Skeletal muscle tissue (tissue), 4 donors: Measurements from ENCODE around the gene AKAP1. TPM values are rescaled to one million over a fixed set of nuclear protein-coding genes. Genes with fewer than 3 reads are reported as not detected.

Experiments used
- H3K27ac ChIP-seq: one replicate; pipeline ENCODE4 v1.7.0; 2013; ENCODE audit warnings: mild to moderate bottlenecking, low read depth, low read length, inconsistent platforms
- H3K27me3 ChIP-seq, 3 donors: one replicate each; pipeline ENCODE4 v1.7.0; 2013; ENCODE audit warnings: low read length in 3 of 3; ENCODE audit not compliant: control insufficient read depth in 3 of 3, insufficient read depth in 3 of 3
- H3K36me3 ChIP-seq, 3 donors: one replicate each; pipeline ENCODE4 v1.7.0; 2013; ENCODE audit warnings: low read length in 3 of 3; ENCODE audit not compliant: control insufficient read depth in 3 of 3, insufficient read depth in 3 of 3
- H3K4me1 ChIP-seq, 3 donors: one replicate each; pipeline ENCODE4 v1.7.0; 2013; ENCODE audit warnings: low read length in 3 of 3, mild to moderate bottlenecking in 3 of 3; ENCODE audit not compliant: control insufficient read depth in 3 of 3, insufficient read depth in 3 of 3
- H3K4me3 ChIP-seq, 3 donors: one replicate each; pipeline ENCODE4 v1.7.0; 2013; ENCODE audit warnings: low read length in 3 of 3
- H3K9ac ChIP-seq, 3 donors: one replicate each; pipeline ENCODE4 v1.7.0; 2013; ENCODE audit warnings: low read length in 3 of 3, mild to moderate bottlenecking in 3 of 3, moderate library complexity in 2 of 3, low read depth in 1 of 3
- H3K9me3 ChIP-seq, 3 donors: one replicate each; pipeline ENCODE4 v1.7.0; 2013; ENCODE audit warnings: low read length in 3 of 3; ENCODE audit not compliant: control insufficient read depth in 3 of 3
- total RNA-seq: library from RNA; depleted of rRNA; stranded (reverse); fragments of >200 nt; gene quantifications from one replicate; pipeline ENCODE4 v1.2.3, GENCODE V29; 2014
- donor health status: Osteomylitis.

AKAP1 gene
- total RNA-seq, 1 donor from 2014 or later, result 63.7 TPM

GRCh38 chr17:57075193-57075592, 9.9 kb upstream of the AKAP1 start:
- no peaks in the 10 kb centered on the region for H3K27me3 ChIP-seq
- no peak overlapping the region for H3K4me3 ChIP-seq
- H3K9ac ChIP-seq, result no peak overlapping the region
- H3K27ac ChIP-seq, result no peak overlapping the region
- peaks cover 0 to 3% (median 2%) of the 10 kb centered on the region in 3 donors for H3K36me3 ChIP-seq
- H3K9me3 ChIP-seq, result no peaks in the 10 kb centered on the region
- H3K4me1 ChIP-seq, result no peaks in the 10 kb centered on the region

- H3K4me1 ChIP-seq, result no peaks in the 10 kb centered on the region
- H3K27ac ChIP-seq, result no peak overlapping the region
- H3K36me3 ChIP-seq, result peaks cover 0 to 3% (median 2%) of the 10 kb centered on the region in 3 donors
- no peaks in the 10 kb centered on the region for H3K9me3 ChIP-seq
- H3K4me3 ChIP-seq, result no peak overlapping the region
- no peak overlapping the region for H3K9ac ChIP-seq
- no peaks in the 10 kb centered on the region for H3K27me3 ChIP-seq
Observed at GRCh38 chr17:57075785-57076184, 9.3 kb upstream of the AKAP1 start.

GRCh38 chr17:57077000-57077399, 8.0 kb upstream of the AKAP1 start:
- no peaks in the 10 kb centered on the region for H3K27me3 ChIP-seq
- no peaks in the 10 kb centered on the region for H3K4me1 ChIP-seq
- H3K9ac ChIP-seq, result no peak overlapping the region
- no peaks in the 10 kb centered on the region for H3K9me3 ChIP-seq
- peaks cover 0 to 3% (median 2%) of the 10 kb centered on the region in 3 donors for H3K36me3 ChIP-seq
- no peak overlapping the region for H3K4me3 ChIP-seq
- no peak overlapping the region for H3K27ac ChIP-seq

GRCh38 chr17:57078274-57078673, 6.8 kb upstream of the AKAP1 start:
- no peaks in the 10 kb centered on the region for H3K9me3 ChIP-seq
- H3K9ac ChIP-seq, result no peak overlapping the region

GRCh38 chr17:57080718-57081117, 4.3 kb upstream of the AKAP1 start:
- Histone ChIP-seq H3K4me3 (no peak overlapping the region), H3K36me3 (peaks cover 0 to 3% (median 2%) of the 10 kb centered on the region in 3 donors), H3K9ac (no peak overlapping the region), H3K27ac (no peak overlapping the region), H3K4me1 (peaks cover 0 to 9% (median 5%) of the 10 kb centered on the region in 3 donors), H3K9me3 (no peaks in the 10 kb centered on the region), H3K27me3 (no peaks in the 10 kb centered on the region)

More at GRCh38 chr17:57078274-57078673, 6.8 kb upstream of the AKAP1 start:
- H3K4me3 ChIP-seq, result no peak overlapping the region
- H3K4me1 ChIP-seq, result peaks cover 0 to 5% (median 0%) of the 10 kb centered on the region in 3 donors
- peaks cover 0 to 3% (median 2%) of the 10 kb centered on the region in 3 donors for H3K36me3 ChIP-seq
- H3K27me3 ChIP-seq, result no peaks in the 10 kb centered on the region
- no peak overlapping the region for H3K27ac ChIP-seq

GRCh38 chr17:57082441-57082840, 2.6 kb upstream of the AKAP1 start:
- no peaks in the 10 kb centered on the region for H3K27me3 ChIP-seq
- no peak overlapping the region for H3K4me3 ChIP-seq
- no peak overlapping the region for H3K9ac ChIP-seq
- H3K36me3 ChIP-seq, result peaks cover 0 to 2% (median 0%) of the 10 kb centered on the region in 3 donors
- H3K4me1 ChIP-seq, result peaks cover 11 to 23% (median 21%) of the 10 kb centered on the region in 3 donors
- no peaks in the 10 kb centered on the region for H3K9me3 ChIP-seq
- no peak overlapping the region for H3K27ac ChIP-seq

GRCh38 chr17:57084361-57084801, 665 bp upstream of the AKAP1 start:
- Histone ChIP-seq H3K9me3 (no peaks in the 10 kb centered on the region), H3K9ac (peak overlapping the region; percentile 95 to 99 (median 97)), H3K4me1 (peaks cover 30 to 41% (median 31%) of the 10 kb centered on the region in 3 donors), H3K36me3 (no peaks in the 10 kb centered on the region), H3K27ac (peak overlapping the region; percentile 94), H3K4me3 (peak overlapping the region; percentile 90 to 96 (median 96)), H3K27me3 (no peaks in the 10 kb centered on the region)

- Histone ChIP-seq H3K36me3 (no peaks in the 10 kb centered on the region), H3K4me3 (peak overlapping the region; percentile 83 to 96 (median 88)), H3K4me1 (peaks cover 39 to 52% (median 43%) of the 10 kb centered on the region in 3 donors)
Observed at GRCh38 chr17:57085448-57086068, 512 bp downstream of the AKAP1 start.

GRCh38 chr17:57086069-57086930, 1.3 kb downstream of the AKAP1 start:
- peak overlapping the region; percentile 87 to 99 (median 91) for H3K9ac ChIP-seq

More at GRCh38 chr17:57085448-57086068, 512 bp downstream of the AKAP1 start:
- peak overlapping the region; percentile 89 for H3K27ac ChIP-seq
- no peaks in the 10 kb centered on the region for H3K27me3 ChIP-seq
- no peaks in the 10 kb centered on the region for H3K9me3 ChIP-seq
- H3K9ac ChIP-seq, result peak overlapping the region; percentile 87 to 99 (median 91)

More at GRCh38 chr17:57086069-57086930, 1.3 kb downstream of the AKAP1 start:
- Histone ChIP-seq H3K9me3 (no peaks in the 10 kb centered on the region), H3K27me3 (no peaks in the 10 kb centered on the region), H3K4me1 (peaks cover 45 to 59% (median 47%) of the 10 kb centered on the region in 3 donors), H3K36me3 (no peaks in the 10 kb centered on the region), H3K27ac (peak overlapping the region; percentile 89), H3K4me3 (peak overlapping the region; percentile 83 to 96 (median 88))
